Tibial nerve (tissue), 4 donors: Measurements from ENCODE around the gene CYLD. TPM values are rescaled to one million over a fixed set of nuclear protein-coding genes. Genes with fewer than 3 reads are reported as not detected.
A peak's percentile ranks its signal among the peaks of the same experiment; 100 is the strongest.

ENCODE experiments used
- DNase-seq, 2 donors: peaks; one replicate each; pipeline ENCODE4 v3.0.0-alpha.2; 2019; ENCODE audit warnings: low spot score in 2 of 2
- H3K27ac ChIP-seq, 4 donors: fragments of 200-600 bp; sonication (generic) in 3 of 4; one replicate each; pipeline ENCODE4 v1.5.1; 2017 to 2019; ENCODE audit warnings: mild to moderate bottlenecking in 1 of 4
- H3K27me3 ChIP-seq, 2 donors: fragments of 200-600 bp; sonication (generic) in 1 of 2; one replicate each; pipeline versions ENCODE4 v1.5.1 to v1.6.0; 2017 to 2019
- H3K36me3 ChIP-seq, 3 donors: fragments of 200-600 bp; sonication (generic); one replicate each; pipeline ENCODE4 v1.5.1; 2018 to 2019
- H3K4me1 ChIP-seq, 4 donors: fragments of 200-600 bp; sonication (generic) in 3 of 4; one replicate each; pipeline ENCODE4 v1.5.1; 2017 to 2019
- H3K4me3 ChIP-seq, 4 donors: fragments of 200-600 bp; sonication (generic) in 3 of 4; one replicate each; pipeline ENCODE4 v1.5.1; 2017 to 2019; ENCODE audit warnings: mild to moderate bottlenecking in 1 of 4, moderate library complexity in 1 of 4
- H3K9me3 ChIP-seq, 4 donors: fragments of 200-600 bp; sonication (generic) in 3 of 4; one replicate each; pipeline ENCODE4 v1.5.1; 2017 to 2019
- EP300 ChIP-seq, 2 donors: sonication (generic); formaldehyde crosslinking; IDR thresholded peaks; one replicate each; pipeline ENCODE4 v1.6.1; 2017; ENCODE audit warnings: antibody characterized with exemption in 2 of 2, mild to moderate bottlenecking in 1 of 2
- POLR2A ChIP-seq, 2 donors: fragments of 450-650 bp; IDR thresholded peaks; one replicate each; pipeline ENCODE4 v1.6.1; 2017; ENCODE audit warnings: antibody characterized with exemption in 2 of 2, mild to moderate bottlenecking in 2 of 2, moderate library complexity in 2 of 2
- WGBS, 2 donors: methylation state at CpG; one replicate each; pipeline ENCODE4 v1.1.5; 2018; 5-methylcytosine and 5-hydroxymethylcytosine counted together
- total RNA-seq, 4 donors: library from RNA; depleted of rRNA; stranded (reverse); fragments of >200 nt; gene quantifications; one replicate each; pipeline ENCODE4 v1.1.0, GENCODE V29; 2016
- TF ChIP-seq, protein P1 (sequence below), 5 experiments: fragments of 200-600 bp in 3 of 5; fragments of 450-650 bp in 2 of 5; sonication (generic) in 3 of 5; IDR thresholded peaks; one replicate each; pipeline ENCODE4 v1.5.1; 2016 to 2019; ENCODE audit warnings: antibody characterized with exemption in 5 of 5, mild to moderate bottlenecking in 3 of 5, moderate library complexity in 2 of 5

Gene CYLD
- total RNA-seq, 4 donors from 2014 or later = 23.7 to 52.7 (median 38.3) TPM

DNA sequence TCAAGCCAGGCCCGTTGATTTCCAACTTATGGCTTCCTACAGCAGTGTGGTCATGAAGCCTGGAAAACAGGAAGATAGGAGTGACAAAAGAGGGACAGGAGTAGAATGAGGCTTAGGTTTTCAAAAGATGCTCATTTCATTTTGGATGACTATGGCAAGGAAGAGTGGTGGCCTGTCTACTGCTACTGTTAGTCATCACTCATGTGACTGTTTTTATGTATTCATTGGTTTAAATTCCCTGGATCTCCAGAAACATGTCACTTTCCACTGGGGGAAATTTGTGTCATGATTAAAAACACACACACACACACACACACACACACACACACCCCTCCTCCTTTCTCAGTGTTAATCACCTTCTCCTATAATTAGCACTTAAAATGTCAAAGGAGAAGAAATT lies 1.1 kb upstream of the CYLD start:
- peaks cover 0 to 37% (median 17%) of the 10 kb centered on the region in 4 donors for H3K4me1 ChIP-seq
- no peak overlapping the region for H3K4me3 ChIP-seq
- DNase-seq = no peak
- WGBS, 2 donors = 59 to 85% methylated on average over 1 of the region's 1 CpG
- peaks cover 0 to 4% (median 0%) of the 10 kb centered on the region in 3 donors for H3K36me3 ChIP-seq
- H3K27me3 ChIP-seq = no peaks in the 10 kb centered on the region
- no peak overlapping the region for H3K27ac ChIP-seq
- no peaks in the 10 kb centered on the region for H3K9me3 ChIP-seq
- TF ChIP-seq EP300 (IDR thresholded peaks at IDR 0.05) = no peak
- TF ChIP-seq, protein P1, sequence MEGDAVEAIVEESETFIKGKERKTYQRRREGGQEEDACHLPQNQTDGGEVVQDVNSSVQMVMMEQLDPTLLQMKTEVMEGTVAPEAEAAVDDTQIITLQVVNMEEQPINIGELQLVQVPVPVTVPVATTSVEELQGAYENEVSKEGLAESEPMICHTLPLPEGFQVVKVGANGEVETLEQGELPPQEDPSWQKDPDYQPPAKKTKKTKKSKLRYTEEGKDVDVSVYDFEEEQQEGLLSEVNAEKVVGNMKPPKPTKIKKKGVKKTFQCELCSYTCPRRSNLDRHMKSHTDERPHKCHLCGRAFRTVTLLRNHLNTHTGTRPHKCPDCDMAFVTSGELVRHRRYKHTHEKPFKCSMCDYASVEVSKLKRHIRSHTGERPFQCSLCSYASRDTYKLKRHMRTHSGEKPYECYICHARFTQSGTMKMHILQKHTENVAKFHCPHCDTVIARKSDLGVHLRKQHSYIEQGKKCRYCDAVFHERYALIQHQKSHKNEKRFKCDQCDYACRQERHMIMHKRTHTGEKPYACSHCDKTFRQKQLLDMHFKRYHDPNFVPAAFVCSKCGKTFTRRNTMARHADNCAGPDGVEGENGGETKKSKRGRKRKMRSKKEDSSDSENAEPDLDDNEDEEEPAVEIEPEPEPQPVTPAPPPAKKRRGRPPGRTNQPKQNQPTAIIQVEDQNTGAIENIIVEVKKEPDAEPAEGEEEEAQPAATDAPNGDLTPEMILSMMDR (IDR thresholded peaks at IDR 0.05) = no peak
- no peak for TF ChIP-seq POLR2A (IDR thresholded peaks at IDR 0.05)

DNA sequence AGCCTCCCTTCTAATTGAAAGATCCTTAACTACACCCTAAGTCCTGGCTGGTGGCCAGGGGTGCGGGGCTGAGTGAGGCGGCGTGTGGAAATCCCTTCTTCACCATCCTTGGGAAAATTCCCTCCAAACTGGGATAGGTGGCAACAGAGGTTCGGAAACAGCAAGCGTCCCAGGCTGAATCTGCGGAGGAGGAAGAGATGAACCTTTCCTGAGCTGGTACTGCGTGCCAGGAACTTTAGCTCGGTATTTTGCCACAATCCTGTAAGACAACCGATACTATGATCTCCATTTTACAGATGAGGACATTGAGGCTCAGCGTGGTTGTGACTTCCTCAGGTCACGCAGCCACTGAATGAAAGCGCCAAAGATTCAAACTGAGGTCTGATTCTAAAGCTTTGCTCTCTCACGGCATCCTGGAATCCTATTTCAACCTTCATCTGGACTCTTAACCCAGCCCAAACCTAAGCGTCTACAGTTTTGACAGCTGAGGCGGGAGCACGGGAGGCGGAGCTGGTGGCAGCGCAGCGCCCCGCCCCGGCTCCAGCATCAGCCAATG lies 583 bp upstream of the CYLD start:
- H3K4me1 ChIP-seq = peaks cover 0 to 43% (median 19%) of the 10 kb centered on the region in 4 donors
- H3K4me3 ChIP-seq = peak overlapping the region; percentile 37 to 99 (median 80)
- WGBS, 2 donors = 6% methylated on average over 21 of the region's 21 CpGs
- no peak for DNase-seq
- TF ChIP-seq POLR2A (IDR thresholded peaks at IDR 0.05) (no peak), EP300 (IDR thresholded peaks at IDR 0.05) (no peak)
- TF ChIP-seq, protein P1 (IDR thresholded peaks at IDR 0.05) = no peak
- peak overlapping the region in 3 of 4 donors; percentile 60 to 97 (median 74) for H3K27ac ChIP-seq
- no peaks in the 10 kb centered on the region for H3K9me3 ChIP-seq
- peaks cover 0 to 8% (median 0%) of the 10 kb centered on the region in 3 donors for H3K36me3 ChIP-seq
- H3K27me3 ChIP-seq = no peaks in the 10 kb centered on the region

DNA sequence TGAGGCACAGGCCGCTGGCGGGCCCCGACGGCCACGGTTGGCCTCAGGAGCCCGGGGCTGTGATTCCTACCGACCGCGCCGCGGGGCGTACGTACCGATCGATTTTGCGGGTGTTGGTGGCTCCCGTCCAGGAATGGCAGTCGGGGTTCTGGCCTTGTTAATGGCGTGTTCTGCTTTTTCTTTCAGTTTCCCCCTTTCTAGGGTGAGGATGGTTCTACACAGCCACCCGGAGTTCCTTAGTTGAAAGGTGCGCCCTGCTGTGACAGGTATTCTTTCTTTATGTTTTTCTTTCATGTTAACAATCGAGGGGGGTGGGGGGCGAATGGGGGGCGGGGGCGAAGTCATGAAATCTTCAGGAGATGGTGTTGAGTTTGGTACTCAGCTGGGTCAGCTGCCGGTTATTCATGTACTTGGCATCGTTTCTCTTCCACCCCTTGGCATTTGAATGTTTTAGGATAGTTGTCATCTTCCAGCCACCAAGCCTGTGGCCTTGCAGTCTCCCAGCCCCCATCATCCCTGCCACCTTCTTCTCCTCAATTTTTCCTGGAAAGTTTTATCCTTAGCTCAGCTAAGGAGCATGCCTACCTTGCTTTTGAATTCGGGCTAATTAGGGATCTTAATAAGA lies 802 bp downstream of the CYLD start:
- no peaks in the 10 kb centered on the region for H3K27me3 ChIP-seq
- H3K9me3 ChIP-seq = no peaks in the 10 kb centered on the region
- no peak for TF ChIP-seq POLR2A (IDR thresholded peaks at IDR 0.05)
- TF ChIP-seq EP300 (IDR thresholded peaks at IDR 0.05) = no peak
- TF ChIP-seq, protein P1 (IDR thresholded peaks at IDR 0.05) = no peak
- peaks cover 0 to 8% (median 0%) of the 10 kb centered on the region in 3 donors for H3K36me3 ChIP-seq
- peak overlapping the region; percentile 73 to 99 (median 90) for H3K4me3 ChIP-seq
- peaks cover 0 to 56% (median 22%) of the 10 kb centered on the region in 4 donors for H3K4me1 ChIP-seq
- DNase-seq = no peak
- 1 to 4% methylated on average over 20 to 22 of the region's 28 CpGs for WGBS, 2 donors
- H3K27ac ChIP-seq = peak overlapping the region; percentile 88 to 97 (median 96)

DNA sequence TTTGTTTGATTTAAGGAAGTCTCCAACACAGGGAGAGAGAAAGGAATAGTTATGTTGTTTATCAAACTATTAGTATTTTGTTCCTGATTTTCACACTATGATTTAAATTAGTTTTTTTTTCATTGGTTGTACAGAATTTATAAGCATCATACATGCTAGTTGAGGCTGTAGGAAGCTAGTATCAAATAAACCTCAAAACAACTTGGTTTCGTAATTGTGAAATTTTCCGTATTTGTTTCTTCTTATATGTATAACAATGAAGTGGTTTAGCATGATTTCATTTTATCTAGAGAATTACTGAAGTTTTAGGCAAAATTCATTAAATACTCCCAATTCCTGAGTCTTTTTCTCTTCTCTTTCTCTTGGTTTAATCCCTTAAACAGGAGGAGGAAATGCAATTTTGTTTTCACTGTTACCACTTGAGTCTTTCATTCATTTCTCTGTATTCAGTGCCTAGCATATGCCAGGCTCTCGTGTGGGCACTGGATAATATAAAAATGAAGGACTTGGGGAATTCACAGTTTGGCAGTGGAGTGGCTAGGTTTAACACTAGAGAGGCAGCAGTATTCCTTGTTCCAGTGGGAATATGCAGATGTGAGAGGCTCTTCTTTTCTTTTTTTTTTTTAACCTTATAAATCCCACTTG lies 1.8 kb downstream of the CYLD start:
- Histone ChIP-seq H3K4me1 (peaks cover 0 to 62% (median 22%) of the 10 kb centered on the region in 4 donors), H3K27me3 (no peaks in the 10 kb centered on the region), H3K4me3 (peak overlapping the region in 2 of 4 donors; percentile 73 to 99), H3K9me3 (no peaks in the 10 kb centered on the region), H3K27ac (peak overlapping the region; percentile 88 to 97 (median 96)), H3K36me3 (peaks cover 0 to 8% (median 0%) of the 10 kb centered on the region in 3 donors)
- TF ChIP-seq, protein P1 (IDR thresholded peaks at IDR 0.05) = no peak
- TF ChIP-seq POLR2A (IDR thresholded peaks at IDR 0.05) = no peak
- TF ChIP-seq EP300 (IDR thresholded peaks at IDR 0.05) = no peak
- WGBS, 2 donors = 56 to 60% methylated on average over 3 of the region's 3 CpGs
- DNase-seq = no peak

DNA sequence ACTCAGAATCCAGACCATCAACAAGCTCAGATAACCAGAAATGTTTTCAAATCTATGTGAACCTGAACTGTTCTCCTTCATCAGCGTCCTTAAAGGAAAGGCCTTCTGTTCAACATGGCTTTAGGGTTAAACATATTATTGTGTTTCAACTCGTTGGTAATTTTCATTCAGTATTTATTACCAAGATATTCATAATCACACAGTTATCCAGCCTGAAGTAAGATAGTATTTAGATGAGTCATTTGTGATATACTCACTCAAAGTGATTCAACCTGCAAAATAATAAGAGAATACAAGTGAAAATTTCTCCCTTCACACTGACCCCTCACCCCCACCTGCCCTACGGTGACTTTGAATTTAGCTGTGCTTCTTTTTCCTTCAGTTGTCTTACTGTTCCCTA lies 3.0 kb downstream of the CYLD start:
- no peak overlapping the region for H3K4me3 ChIP-seq
- H3K27me3 ChIP-seq = no peaks in the 10 kb centered on the region
- H3K36me3 ChIP-seq = peaks cover 0 to 12% (median 0%) of the 10 kb centered on the region in 3 donors
- H3K9me3 ChIP-seq = no peaks in the 10 kb centered on the region
- DNase-seq = no peak
- H3K27ac ChIP-seq = peak overlapping the region in 2 of 4 donors; percentile 97
- H3K4me1 ChIP-seq = peaks cover 0 to 62% (median 22%) of the 10 kb centered on the region in 4 donors
- WGBS, 2 donors = 59% methylated on average over 3 of the region's 3 CpGs
- no peak for TF ChIP-seq EP300 (IDR thresholded peaks at IDR 0.05)
